Stimulated activated CD8-positive, alpha-beta memory T cell treated with anti-CD3 and anti-CD28 coated beads, Interleukin-12 subunit alpha, Interleukin-12 subunit beta, amount 100 ng/mL, for 1 hour (primary cell): ENCODE results near the gene B4GAT1.
"Not testable (repeated sequence)": the region's sequence is repeated elsewhere in the genome, so short reads cannot be mapped to it uniquely, and the experiment has no call there.

ENCODE experiments used
- DNase-seq: peaks from one replicate; pipeline ENCODE4 v3.0.0-alpha.2; 2020; ENCODE audit warnings: low read depth

The B4GAT1 gene

DNA sequence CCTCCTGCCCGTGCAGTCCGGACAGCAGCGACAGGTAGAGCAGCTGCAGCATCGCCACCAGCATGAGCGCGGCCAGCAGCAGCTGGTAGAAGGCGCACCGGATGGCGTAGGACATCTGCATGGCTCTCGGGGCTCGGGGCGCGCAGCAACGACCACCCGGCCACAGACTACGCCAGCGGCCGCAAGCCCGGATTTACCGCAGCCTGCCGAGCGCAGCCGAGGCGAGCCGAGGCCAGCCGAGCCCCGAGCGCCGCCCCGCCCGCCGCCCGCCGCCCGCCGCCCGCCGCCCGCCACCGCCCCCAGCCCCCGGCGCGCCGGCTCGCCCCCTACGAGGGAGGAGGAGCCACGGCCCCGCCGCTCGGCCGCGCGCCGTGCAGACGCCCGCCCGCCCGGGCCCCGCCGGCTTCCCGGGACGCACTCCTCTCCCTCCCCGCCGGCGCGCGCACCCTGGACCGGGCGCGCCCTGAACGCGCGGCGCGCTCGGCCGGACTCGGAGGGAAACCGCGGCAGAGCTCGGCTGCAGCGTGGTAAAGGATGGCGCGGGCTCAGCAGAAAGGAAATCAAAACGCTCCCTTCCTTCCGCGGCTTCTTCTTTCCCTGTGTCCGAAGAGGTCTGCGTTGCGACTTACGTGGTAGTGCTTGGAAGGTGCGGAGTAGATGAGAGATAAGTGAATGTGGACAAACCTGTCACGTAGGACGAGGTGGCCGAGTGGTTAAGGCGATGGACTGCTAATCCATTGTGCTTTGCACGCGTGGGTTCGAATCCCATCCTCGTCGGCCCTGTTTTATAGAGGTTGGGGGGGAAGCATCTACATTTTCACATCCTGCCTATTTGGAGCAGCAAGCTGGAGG lies at the start of gene B4GAT1:
Gene B4GAT1, minus strand, starts transcription at position 205 of the 852 bp plus-strand sequence. Its CDS starts 84 bp downstream, at position 121.
- peak; percentile 62 for DNase-seq

DNA sequence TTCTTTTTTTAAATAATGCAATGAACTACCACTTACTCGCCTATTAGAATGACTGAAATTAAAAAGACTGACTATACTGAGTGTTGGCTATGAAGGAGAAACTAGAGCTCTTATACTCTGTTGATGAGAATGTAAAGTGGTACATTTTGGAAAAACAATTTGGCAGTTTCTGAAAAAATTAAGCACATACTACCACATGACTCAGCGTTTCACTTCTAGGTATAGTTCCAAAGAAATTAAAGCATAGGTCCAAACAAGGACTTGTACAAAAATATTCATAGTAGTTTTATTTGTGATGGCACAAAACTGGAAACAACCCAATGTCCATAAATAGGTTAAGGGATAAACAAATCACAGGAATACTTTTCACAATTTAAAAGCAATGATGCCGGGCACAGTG lies 46.5 kb upstream of the B4GAT1 start:
- no peak for DNase-seq

DNA sequence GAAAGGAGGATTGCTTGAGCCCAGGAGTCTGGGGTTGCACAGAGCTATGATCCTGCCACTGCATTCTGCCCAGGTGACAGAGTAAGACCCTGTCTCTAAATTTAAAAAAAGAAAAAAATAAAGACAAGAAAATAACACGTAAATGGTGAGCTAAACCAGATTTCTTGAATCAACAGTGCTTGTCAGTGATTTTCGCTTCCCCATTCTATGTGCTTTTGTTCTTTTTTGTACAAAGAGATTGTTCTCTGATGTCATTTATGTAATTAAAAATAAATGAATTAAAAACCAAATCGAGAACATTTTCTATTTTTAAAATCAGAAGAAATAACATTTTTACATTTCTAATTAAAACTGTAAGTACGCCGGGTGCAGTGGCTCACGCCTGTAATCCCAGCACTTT lies 43.9 kb upstream of the B4GAT1 start:
- DNase-seq = no peak

DNA sequence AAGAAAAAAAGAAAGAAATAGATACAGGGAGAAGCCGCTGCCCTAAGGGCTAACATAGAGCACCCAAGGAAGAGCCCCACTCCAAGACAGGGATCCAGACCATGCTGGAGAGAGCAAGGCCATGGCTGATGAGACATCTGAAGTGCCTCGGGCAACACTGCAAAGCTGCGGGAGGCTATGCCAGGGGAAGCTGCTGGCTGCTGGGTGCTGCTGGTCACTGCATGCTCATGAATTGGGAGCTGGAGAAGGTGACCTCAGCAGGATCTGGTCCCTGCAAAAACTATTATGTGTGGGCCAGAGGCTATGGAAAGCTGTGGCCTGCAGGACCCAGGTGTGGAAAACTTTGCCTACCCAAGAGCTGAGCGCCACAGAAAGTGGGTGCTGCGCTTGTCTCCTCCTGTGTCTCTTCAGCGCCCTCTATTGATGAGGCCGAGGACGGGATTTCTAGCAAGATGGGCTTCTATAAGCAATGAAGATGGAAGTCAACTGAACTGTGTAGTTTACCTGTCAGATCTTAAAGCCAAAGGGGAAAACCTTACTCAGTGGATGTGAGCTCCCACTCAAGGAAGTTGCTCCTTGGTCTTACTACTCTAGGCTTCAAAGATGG lies 41.5 kb upstream of the B4GAT1 start:
- peak; percentile 52 for DNase-seq

DNA sequence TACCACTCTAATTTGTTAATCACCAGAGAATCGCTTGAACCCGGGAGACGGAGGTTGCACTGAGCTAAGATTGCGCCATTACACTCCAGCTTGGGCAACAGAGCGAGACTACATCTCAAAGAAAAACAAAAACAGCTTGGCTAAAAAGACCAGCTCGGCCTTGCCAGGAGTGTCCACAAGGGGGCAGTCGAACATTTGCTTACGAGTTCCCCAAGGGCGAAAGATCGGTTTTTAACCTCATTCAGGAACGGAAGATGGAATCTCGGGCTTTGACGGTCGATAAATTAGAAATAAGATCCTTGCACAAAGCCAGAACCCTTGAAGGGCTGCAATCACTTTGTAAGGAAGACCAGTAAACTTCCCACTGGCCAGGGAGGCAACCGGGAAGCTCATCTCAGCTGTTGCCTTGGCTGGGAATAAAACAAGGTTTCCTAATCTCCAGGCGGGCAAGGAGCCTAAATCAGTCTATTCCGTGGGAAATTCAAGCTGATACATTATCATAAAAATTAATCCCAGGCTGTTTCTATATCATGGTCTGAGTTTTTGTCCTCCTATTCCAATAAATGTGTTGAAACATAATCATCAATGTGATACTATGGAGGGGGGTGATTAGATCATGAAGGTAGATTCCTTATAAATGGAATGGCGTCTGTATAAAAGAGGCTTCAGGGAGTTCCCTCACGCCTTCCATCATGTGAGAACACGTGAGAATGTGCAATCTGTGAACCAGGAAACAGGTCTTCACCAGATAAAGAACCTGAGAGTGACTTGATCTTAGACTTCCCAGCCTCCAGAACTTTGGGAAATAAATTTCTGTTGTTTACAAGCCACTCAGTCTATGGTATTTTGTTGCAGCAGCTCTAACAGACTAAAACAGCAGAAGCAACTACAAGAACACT lies 39.0 kb upstream of the B4GAT1 start:
- DNase-seq = peak; percentile 78

DNA sequence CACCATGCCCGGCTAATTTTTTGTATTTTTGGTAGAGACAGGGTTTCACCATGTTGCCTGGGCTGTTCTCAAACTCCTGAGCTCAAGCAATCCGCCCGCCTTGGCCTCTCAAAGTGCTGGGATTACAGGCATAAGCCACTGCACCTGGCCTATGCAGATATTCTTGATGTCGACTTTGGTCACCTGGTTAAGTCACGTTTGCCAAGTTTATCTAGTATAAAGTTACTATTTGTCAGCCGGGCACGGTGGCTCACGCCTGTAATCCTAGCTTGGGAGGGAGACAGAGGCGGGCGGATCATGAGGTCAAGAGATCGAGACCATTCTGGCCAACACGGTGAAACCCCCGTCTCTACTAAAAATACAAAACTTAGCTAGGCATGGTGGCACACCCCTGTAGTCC lies 36.9 kb upstream of the B4GAT1 start:
- not testable (repeated sequence) for DNase-seq

DNA sequence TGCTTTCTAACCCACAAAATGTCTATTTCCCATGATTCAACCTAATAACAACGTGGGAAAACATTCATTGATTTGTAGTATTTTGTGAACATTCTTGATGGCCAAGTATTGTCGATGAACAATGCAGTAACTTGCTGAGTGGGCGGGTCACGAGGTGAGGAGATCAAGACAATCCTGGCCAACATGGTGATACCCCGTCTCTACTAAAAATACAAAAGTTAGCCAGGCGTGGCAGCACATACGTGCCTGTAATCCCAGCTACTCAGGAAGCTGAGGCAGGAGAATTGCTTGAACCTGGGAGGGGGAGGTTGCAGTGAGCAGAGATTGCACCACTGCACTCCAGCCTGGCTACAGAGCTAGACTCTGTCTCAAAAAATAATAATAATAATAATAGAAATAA lies 32.8 kb upstream of the B4GAT1 start:
- DNase-seq = not testable (repeated sequence)

DNA sequence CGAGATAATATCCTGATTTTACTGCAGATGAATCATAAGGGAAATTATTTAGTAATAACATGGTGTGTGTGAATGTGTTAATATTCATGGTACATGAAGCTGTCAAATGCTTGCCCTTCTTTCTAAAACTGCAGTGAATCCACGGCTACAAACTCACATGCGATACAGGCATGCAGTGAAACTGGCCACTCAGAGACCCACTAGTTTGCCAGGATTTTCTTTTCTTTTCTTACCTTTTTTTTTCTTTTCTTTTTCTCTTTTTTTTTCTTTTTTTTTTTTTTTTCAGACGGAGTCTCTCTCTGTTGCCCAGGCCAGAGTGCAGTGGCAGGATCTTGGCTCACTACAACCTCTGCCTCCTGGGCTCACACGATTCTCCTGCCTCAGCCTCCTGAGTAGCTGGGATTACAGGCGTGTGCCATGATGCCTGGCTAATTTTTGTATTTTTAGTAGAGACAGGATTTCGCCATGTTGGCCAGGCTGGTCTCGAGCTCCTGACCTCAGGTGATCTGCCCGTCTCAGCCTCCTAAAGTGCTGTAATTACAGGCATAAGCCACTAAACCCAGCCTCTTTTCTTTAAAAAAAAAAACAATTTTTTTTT lies 26.4 kb upstream of the B4GAT1 start:
- DNase-seq = not testable (repeated sequence)

DNA sequence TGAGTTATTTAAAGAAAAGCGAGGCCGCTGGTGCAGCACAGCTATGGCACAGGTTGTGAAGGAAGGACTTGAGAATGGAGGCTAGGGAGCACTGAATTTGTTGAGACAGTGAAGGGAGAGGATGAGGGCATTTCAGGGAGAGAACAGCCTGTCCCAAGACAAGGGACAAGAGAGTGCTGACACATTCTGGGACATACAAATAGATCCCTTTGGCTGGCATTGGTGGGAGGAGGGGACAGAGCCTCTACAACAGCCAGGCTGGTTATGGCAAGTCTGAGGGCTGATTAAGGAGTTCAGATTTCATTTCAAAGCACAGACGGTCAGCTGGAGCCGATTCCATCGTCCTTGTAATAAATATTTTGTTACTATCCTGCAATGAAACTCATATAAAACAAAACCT lies 25.8 kb upstream of the B4GAT1 start:
- DNase-seq = no peak

DNA sequence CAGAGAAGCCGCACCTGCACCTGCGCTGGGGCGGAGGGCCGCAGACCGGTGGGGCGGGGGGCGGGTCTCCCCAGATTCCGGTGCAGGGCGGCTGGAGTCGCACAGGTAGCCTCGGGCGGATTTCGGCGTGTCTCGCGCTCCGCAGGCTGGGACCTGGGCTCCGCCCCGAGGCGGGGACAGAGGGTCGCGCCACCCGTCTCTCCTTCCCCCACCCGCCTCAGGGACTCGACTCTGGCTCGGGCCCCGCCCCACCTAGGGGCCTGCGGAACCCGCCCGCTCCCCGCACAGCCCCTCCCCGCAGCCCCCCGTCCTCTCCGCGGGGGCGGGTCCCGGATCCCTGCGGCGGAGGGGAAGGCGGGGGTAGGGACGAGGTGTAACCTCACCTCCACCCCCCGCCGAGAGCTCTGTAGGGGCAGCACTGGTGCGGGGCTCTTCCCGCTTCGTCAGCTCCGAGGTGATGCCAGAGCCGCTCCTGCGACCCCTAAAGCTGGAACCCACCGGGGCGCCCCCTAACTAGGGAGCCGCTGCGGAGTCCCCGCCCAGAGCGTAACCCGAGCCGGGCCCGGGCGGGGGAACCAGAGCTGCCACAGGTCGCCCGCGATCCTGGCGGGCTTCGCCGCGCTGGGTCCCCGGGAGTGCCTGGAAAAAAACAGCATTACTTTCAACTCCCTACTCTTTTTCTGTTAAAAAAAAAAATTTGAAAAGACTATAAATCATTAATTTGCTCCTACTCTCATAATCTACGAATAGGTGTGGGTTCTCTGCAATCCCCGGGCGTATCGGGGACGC lies 24.4 kb upstream of the B4GAT1 start, which contains the start of gene SLC29A2:
Gene SLC29A2, minus strand, starts transcription at position 134 of the 789 bp plus-strand sequence. CDS start 169 bp downstream, outside the sequence.
- peak; percentile 55 for DNase-seq

DNA sequence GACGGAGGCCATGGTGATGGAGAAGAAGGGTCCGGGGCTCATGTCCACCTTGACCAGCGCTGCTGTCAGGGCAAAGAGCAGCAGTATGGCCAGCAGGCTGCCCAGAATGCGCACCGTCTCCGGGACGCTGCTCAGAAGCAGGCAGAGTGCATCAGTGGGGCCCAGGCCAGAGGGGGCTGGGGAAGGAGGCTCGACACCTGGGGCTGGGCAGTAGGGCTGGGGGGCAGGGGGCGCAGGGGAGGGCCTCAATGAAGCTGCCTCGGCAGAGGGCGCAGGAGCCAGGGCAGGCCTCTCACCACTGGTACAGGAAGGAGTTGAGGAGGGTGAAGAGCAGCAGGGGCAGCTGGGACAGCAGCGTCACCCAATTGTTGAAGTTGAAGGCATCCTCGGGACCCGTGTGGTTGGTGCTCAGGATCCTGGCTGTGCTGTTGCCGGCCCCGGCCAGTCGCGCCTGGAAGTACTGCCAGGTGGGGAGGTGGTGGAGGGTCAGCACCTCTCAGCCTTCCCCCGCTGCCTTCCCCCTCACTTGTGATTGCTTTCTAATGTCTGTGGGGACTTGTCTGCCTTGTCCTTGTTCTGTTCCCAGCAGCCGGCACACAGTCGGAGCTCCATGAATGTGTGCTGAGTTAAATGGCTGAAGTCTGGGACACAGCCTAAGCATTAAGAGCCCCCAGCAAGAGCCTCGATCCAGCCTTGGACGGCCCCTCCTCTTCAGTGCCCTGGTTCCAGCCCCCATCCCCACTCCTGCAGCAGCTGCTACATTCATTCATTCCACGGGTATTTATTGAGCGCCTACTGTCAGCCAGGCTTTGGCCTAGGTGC lies 21.9 kb upstream of the B4GAT1 start:
- DNase-seq = no peak

DNA sequence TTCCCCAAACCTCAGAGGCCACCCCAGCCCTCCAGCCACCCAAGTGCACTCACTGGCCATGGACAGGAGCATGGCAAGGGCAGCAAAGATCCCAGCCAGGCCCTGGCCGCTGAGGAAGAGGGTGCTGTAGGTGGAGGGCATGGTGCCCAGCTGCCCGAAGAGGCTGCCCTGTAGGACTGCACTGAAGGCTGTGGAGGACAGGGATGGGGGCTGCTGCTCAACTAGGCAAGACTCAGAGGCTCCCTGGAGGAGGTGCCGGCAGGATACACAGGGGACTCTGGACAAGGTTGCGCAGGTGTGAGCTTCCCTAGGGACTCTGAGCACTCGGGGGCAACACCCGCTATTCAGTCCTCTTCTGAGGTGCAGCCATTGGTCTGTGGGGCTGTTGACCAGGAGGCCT lies 21.1 kb upstream of the B4GAT1 start:
- no peak for DNase-seq

DNA sequence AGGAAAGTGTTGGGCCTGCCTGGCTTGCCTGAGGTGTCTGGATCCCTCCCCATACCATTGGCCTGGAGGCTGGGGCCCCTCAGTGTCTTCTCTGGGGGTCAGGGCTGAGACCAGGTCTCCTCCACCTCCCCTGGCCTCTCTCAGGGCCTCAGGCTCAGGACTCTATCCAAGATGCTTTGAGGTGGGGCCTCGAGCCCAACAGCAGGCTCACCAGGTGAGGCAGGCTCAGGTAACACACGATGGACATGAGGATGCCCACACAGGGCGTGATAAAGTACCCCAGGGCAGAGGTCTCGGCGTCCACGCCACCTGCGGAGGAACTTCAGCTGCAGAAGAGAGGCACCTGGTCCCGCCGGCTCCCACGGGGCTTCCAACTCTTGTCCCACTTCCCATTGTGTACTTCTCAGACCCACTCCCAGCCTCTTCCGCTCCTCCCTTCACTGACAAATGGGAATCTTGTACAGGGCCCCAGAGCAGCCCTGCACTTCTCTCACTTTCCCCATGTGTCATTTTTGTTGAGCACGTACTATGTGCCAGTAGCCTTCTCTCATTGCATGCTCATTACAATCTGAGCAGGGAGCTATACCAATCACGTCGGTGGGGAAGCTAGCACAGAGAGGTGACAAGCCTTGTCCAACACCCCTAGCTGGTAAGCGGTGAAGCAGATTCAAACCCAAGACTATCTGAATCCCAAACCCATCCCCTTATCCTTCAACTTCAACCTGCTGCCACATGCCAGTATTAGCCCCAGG lies 20.3 kb upstream of the B4GAT1 start:
- DNase-seq = no peak

DNA sequence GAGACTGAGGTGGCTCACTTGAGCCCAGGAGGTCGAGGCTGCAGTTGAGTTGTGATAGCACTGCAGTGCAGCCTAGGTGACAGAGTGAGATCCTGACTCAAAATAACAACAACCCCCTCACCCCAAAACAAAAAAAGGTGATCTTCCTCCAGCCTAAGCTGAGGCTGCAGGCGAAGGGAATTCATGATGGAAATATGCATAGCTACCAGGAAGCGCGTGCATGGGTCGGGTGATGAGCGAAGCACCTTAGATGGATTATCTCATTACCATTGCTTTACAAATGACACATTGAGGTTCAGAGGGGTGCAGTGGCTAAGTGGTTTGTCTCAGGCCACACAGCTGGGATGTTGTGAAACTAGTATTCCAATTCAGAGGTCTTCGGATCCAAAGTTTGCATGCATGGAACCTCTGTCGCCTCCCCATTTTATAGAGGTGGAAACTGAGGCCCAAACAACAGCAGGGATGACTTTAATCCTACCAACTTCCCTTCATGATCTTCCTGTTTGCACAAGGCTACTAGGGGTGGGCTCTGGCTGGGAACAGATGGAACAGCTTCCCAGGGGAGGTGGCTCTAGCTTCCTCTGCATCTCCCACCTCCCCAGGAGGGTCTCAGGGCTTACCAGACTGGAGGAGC lies 19.5 kb upstream of the B4GAT1 start:
- DNase-seq = no peak

DNA sequence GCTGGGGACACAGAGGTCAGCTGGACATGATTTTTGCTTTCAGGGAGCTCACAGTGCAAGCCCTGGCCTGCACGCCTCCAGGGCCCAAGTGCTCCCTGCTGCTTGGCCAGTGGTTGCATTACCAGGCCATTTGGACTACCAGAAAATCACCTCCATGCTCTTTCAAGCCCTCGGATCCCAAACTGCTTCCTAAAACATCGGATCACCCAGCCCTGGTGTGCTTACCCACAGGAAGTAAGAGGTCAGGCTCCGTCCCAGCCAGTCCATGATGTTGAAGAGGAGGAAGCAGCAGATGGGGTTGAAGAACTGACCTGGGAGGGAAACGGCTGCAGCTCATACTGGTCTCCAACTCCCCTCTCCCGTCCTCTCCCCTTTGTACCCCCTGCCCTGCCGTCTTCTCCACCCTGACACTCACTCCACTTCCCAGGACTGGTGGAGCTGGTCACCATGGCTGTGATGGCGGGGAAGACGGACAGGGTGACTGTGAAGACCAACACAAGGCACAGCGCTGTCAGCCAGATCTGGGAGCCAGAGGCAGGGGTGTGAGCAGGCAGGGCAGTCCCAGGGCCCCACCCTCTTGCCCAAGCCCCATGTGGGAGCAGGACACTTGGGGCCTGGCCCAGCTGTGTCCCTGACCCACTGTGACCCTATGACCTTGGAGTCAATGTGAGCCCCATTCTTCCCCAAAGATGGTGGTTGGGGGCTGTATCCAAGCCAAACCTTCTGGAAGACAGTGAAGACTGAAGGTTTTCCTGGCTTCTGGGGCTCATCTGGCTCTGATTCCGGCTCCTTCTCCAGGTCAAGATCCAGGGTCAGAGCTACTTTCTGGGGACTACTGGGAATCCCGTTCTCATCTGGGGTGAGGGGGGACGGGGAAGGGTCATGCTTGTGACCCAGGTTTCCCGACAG lies 18.5 kb upstream of the B4GAT1 start:
- DNase-seq = no peak

DNA sequence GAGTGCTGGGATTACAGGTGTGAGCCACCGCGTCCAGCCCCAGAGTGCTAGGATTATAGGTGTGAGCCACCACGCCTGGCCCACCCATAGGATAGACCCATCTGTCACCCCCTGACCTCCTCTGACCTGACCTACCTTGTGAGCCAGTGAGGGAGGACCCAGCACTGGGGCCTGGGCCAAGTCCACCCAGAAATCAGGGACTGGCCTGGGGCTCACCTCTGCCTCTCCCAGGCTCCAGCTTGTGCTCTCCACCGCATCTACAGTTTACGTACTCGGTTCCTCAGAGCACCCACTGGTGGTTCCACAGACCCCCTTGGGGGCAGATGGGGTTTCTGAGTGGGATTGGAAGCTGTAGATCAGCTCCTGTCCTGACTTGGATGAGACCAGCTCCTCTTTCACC lies 17.7 kb upstream of the B4GAT1 start:
- no peak for DNase-seq

DNA sequence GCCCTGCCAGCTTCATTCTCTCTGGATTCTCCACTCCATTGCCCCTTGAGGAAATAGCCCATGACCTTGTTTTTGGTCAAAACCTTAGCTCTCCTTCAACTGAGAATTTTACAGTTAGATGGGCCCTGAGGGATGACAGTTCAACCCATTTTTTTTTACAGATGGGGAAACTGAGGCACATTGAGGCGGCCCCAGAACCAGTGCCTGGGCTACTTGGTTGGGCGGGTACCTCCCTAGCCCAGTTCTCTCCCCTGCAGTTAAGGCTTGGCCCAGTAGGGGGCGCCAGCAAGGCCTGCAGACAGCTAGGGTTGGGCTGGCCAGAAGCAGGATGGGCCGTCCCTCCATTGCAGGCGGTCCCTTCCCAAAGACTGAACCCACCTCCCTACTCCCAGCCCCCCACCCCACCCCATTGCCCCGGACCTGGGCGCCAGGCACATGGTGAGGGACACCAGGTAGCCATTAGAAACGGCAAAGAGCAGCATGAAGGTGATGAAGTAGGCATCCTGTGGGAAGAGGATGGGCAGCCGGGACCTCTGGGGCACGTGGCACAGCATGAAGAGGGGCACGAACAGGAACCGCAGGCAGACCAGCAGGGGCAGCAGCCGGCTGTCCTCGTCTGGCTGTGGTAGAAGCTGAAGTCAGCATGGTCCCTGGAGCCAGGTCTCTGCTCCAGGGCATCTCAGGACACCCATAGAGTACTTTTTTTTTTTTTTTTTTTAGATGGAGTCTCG lies 16.5 kb upstream of the B4GAT1 start:
- DNase-seq = peak; percentile 30
